Jurkat, Clone E6-1 (cell line): Measurements from ENCODE around the gene REEP6.
"Not testable (repeated sequence)": the region's sequence is repeated elsewhere in the genome, so short reads cannot be mapped to it uniquely, and the experiment has no call there.

Experiments used
- DNase-seq: peaks from one replicate; pipeline ENCODE4 v3.0.0-alpha.2; 2011; ENCODE audit warnings: low read depth, low spot score
- H3K4me3 ChIP-seq: 2 replicates; pipeline ENCODE4 v1.5.1; 2011; ENCODE audit warnings: mild to moderate bottlenecking, low read length, control low read depth, moderate library complexity

The REEP6 gene

GRCh38 chr19:1470305-1471009 lies 20.5 kb upstream of the REEP6 start:
- H3K4me3 ChIP-seq, result peak overlapping the region; percentile 13; the same call in 1 of the 2 replicates
- DNase-seq, result peak; percentile 52

DNA sequence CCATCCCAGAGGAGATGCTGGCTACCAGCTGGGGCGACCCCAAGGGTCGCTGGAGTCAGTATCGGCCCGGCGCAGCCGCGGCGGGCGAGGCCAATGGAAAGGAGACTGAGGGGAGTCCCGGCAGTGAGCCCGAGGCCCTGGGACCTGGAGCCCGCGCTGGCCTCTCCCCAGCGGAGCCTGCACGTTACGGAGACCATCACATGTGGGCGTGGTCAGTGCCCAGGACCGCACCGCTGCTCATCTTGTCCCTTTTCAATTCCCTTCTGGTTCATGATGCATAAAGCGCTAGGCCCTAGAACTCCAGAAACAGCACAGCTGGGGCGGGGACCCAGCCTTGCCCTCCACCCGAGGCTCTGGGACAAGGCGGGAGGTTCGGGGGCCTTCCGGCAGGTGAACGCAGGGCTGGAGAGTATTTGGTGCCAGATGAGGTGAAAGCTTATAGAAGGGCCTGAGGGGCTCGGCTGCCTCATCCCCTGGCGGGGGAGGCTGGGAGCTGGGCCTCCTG lies 19.9 kb upstream of the REEP6 start:
- DNase-seq, result no peak
- H3K4me3 ChIP-seq, result peak overlapping the region; percentile 13; the same call in 1 of the 2 replicates

GRCh38 chr19:1471515-1472160 lies 19.3 kb upstream of the REEP6 start:
- no peak for DNase-seq
- no peak overlapping the region for H3K4me3 ChIP-seq

- H3K4me3 ChIP-seq, result no peak overlapping the region
- no peak for DNase-seq
These were observed 18.5 kb upstream of the REEP6 start for GRCh38 chr19:1472231-1473084.

GRCh38 chr19:1473085-1473851 lies 17.7 kb upstream of the REEP6 start:
- H3K4me3 ChIP-seq, result no peak overlapping the region
- no peak for DNase-seq

GRCh38 chr19:1474011-1474764 lies 16.8 kb upstream of the REEP6 start:
- DNase-seq, result no peak
- no peak overlapping the region for H3K4me3 ChIP-seq

DNA sequence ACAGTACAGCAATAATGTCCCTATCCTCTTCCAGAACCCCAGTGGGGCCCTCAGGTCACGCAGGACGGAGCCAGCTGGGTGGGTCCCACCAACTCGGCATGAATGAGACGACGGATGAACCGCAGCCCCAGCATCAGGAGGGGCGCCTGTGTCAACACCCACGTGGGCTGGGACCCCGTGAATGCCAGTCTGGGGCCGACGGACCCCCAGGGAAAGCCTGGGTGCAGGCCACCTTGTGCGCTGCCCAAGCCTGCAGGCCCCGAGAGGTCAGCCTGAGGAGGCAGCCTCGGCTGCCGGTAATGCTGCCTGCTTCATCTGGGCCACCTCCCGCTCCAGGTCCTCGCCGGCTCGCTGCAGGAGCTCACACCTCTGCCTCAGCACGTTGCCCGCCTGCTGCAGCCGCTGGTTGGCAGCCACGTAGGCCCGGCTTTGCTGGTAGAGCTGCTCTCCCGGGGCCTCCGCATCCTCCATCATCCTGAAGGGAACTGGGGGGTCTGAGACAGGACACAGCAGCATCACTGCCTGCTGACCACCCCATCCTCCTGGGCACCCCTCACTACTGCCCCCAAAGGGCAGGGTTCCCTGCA lies 16.1 kb upstream of the REEP6 start:
- no peak overlapping the region for H3K4me3 ChIP-seq
- DNase-seq, result no peak

DNA sequence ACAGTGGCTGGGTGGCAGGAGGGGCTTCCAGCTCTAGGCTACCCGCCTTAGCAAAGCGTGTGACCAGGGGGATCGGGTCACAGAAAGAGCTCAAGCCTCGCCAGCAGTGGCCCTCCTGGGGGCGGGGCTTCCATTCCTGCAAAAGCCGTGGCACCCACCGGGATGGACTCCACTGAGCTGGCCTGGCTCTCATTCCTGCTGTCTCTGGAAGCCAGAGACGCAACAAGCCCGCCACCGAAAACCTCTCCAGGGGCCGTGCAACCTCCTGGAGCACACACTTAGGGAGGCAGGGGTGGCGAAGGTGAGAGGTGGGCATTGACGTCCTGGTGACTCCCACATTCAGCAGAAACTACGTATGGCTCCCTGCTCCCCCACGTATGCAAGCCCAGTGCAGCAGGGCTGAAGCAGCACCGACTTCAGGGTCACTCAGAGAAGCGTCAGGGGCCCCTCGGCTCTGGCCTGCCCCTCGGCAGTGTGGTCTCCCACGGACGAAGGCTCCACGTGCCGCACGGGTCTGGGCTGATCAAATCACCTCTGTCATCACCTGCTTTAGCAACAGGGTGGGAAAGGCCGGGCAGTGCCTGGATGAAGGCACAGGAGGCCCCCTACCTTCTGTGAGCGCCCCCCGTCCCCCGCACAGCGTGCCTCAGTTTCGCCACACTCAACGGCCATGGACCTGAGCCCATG lies 15.1 kb upstream of the REEP6 start:
- DNase-seq, result no peak

DNA sequence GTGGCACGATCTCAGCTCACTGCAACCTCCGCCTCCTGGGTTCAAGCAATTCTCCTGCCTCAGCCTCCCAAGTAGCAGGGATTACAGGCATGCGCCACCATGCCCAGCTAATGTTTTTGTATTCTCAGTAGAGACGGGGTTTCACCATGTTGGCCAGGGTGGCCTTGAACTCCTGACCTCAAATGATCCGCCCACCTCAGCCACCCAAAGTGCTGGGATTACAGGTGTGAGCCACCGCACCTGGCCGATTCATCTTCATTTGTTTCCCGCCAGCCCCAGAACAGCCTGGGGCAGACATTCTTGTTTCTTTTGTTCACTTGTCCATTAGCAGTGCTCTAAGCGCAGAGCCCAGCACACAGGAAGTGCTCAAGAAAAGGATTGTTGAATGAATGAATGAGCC lies 13.9 kb upstream of the REEP6 start:
- H3K4me3 ChIP-seq, DNase-seq: not testable (repeated sequence)

More for the DNA sequence above, 15.1 kb upstream of the REEP6 start:
- no peak overlapping the region for H3K4me3 ChIP-seq

DNA sequence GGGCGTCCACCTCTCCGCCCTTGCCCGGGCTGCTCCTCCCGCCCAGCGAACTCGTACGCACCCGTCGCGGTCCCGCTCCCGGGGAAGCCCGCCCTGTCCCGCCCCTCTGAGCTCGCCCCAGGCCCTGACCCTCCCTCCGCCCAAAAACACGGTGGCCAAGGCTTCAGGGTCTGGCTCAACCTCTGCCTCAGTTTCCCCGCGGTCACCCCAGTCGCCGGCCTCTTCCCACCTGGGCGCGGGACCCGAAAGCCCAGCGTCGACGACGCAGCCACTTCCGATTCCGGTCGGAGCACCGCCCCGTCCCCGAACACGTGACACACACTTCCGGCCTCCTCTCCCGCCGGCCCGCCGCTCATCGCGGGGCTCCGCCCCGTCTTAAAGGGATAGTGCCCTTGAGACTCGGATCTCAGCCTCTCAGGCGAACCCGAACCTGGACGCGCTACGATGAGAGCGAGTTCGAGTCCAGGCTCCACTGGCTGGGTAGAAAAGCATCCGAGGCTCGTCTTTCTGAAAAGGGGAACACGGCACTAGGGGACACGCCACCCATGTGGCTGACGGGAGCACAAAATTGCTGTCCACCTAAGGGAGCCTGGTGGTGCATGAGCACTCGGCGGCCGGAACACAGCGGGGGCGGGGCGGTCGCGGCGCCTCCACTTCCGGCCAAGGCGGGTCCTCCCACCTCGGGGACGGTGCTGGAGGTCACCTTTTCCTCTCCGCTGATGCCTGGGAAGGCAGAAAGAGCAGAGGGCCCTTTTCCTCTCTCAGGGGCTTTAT lies 11.9 kb upstream of the REEP6 start, which contains the start of gene C19orf25:
C19orf25 (minus strand) TSS at position 282 of the 774 bp plus-strand sequence. CDS start 312 bp downstream, outside the sequence.
- H3K4me3 ChIP-seq, result peak within 1 kb of the TSS; percentile 88
- peak; percentile 88 for DNase-seq

GRCh38 chr19:1481224-1481892 lies 9.6 kb upstream of the REEP6 start:
- no peak overlapping the region for H3K4me3 ChIP-seq
- no peak for DNase-seq

GRCh38 chr19:1481893-1482360 lies 9.1 kb upstream of the REEP6 start:
- no peak overlapping the region for H3K4me3 ChIP-seq

DNA sequence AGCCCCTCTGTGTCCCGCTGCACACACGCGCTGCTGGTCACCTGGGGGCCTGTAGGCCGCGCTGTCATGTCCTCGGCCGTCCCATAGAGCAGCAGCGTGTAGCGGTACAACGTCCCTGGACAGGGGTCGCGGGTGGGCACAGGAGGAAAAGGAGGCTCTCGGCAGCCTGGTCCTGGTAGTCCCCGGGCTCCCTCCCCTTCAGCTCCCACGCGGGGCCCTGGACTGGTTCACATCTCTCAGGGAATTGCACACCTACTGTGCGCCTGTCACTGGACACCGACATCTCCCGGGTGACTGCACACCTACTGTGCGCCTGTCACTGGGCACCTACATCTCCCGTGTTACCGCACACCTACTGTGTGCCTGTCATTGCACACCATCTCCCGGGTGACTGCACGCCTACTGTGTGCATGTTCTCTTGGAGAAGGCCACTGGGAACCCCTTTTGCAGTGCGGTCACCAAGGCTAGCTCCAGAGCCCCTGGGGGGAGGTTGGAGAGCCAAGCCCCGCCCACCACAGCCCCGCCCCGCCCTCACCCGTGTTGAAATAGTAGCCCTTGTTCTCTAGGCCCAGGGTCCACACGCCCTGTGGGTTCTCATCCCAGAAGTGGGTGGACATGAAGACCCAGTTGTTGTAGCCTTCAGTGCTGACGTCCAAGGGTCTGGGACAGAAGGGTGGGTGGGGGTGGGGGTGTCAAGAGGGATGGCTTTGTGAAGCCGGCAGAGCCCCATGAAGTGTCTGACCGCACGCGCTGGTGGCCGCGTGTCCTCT lies 8.4 kb upstream of the REEP6 start:
- no peak overlapping the region for H3K4me3 ChIP-seq
- no peak for DNase-seq

More at GRCh38 chr19:1481893-1482360, 9.1 kb upstream of the REEP6 start:
- DNase-seq, result no peak

- H3K4me3 ChIP-seq, result no peak overlapping the region
- no peak for DNase-seq
These were observed 7.6 kb upstream of the REEP6 start for GRCh38 chr19:1483131-1483978.
